Measurements from ENCODE around the gene UXS1. TPM values are rescaled to one million over a fixed set of nuclear protein-coding genes. Genes with fewer than 3 reads are reported as not detected.

The UXS1 gene
- total and polyA plus RNA-seq, 2 of the 8 experiments (the other 6 are each of a cell fraction or from before 2014, with no cell fraction given) = 44.5 to 63.4 TPM

DNA sequence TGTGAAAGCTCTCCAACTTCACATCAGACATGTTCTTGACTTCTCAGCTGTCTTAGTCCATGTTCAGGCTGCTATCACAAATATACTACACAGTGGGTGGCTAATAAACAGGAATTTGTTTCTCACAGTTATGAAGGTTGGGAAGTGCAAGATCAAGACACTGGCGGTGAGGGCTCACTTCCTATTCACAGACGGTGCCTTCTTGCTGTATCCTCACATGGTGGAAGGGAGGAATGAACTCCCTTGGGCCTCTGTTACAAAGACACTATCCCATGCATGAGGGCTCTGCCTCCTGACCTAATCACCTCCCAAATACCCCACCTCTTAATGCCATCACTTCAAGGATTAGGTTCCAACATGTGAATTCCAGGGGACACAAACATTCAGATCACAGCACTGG is 9.7 kb downstream of the UXS1 start:
- no peak overlapping the region for H3K27ac ChIP-seq (ENCODE audit: low read depth, low read length)
- no peak overlapping the region for H2BK15ac ChIP-seq (ENCODE audit: low read length)
- H3K79me2 ChIP-seq (ENCODE audit: control insufficient read depth in 1 of 2, insufficient read depth in 2 of 2, low read length in 2 of 2) = peaks cover 7 to 97% of the 10 kb centered on the region in 2 experiments
- no peak overlapping the region for H2BK20ac ChIP-seq (ENCODE audit: low read length)
- no peaks in the 10 kb centered on the region for H3K23me2 ChIP-seq (ENCODE audit: low read depth, low read length)
- peaks cover 5 to 20% of the 10 kb centered on the region in 2 experiments for H4K20me1 ChIP-seq (replicated peaks in 1 of 2; ENCODE audit: control insufficient read depth in 1 of 2, insufficient read depth in 2 of 2, low read length in 2 of 2)
- no peak overlapping the region for H2AK5ac ChIP-seq (ENCODE audit: low read depth, low read length)
- no peak overlapping the region for H2BK12ac ChIP-seq (ENCODE audit: low read depth, low read length)
- POLR2A ChIA-PET (ENCODE audit: partially characterized antibody) = no interaction called here
- H3K23ac ChIP-seq (ENCODE audit: insufficient read length) = no peak overlapping the region
- H3K4me1 ChIP-seq (replicated peaks in 1 of 4; ENCODE audit: control insufficient read depth in 3 of 4, insufficient read depth in 4 of 4, low read length in 3 of 4) = peaks cover 3 to 8% (median 4%) of the 10 kb centered on the region in 4 experiments; a peak in 5 of 7 replicates
- H3K4me3 ChIP-seq (ENCODE audit: extremely low read depth in 1 of 4, insufficient read depth in 2 of 4, low read depth in 3 of 4, low read length in 4 of 4) = no peak overlapping the region
- H4K5ac ChIP-seq (ENCODE audit: insufficient read length, low read depth, low read length) = no peak overlapping the region
- FAIRE-seq = no peak
- CTCF ChIA-PET (ENCODE audit: partially characterized antibody) = no interaction called here
- H3K9ac ChIP-seq (replicated peaks in 1 of 4; ENCODE audit: extremely low read depth in 1 of 4, low read depth in 3 of 4, low read length in 3 of 4) = no peak overlapping the region
- H4K8ac ChIP-seq (ENCODE audit: extremely low read depth, insufficient read depth, low read length) = no peak overlapping the region
- no peak overlapping the region for H3K4ac ChIP-seq (replicated peaks; ENCODE audit: insufficient read length, low read depth, low read length)
- no peaks in the 10 kb centered on the region for H3K36me3 ChIP-seq (ENCODE audit: control insufficient read depth in 2 of 4, insufficient read depth in 4 of 4, low read length in 3 of 4)
- no peak overlapping the region for H3K14ac ChIP-seq (ENCODE audit: insufficient read length)
- DNase-seq (ENCODE audit: low read depth in 1 of 2, low spot score in 2 of 2) = no peak
- H3K56ac ChIP-seq (replicated peaks; ENCODE audit: insufficient read length, low read depth, low read length) = no peak overlapping the region
- H3K4me2 ChIP-seq (ENCODE audit: insufficient read depth in 1 of 2, low read depth in 2 of 2, low read length in 2 of 2) = no peak overlapping the region
- H2BK120ac ChIP-seq (replicated peaks; ENCODE audit: low read depth, low read length) = no peak overlapping the region
- H2AFZ ChIP-seq (ENCODE audit: low read length) = no peak overlapping the region
- H3K9me3 ChIP-seq (ENCODE audit: insufficient read depth in 2 of 2, low read depth in 1 of 2, low read length in 1 of 2) = no peaks in the 10 kb centered on the region
- H2BK5ac ChIP-seq (ENCODE audit: low read depth, low read length) = no peak overlapping the region
- no peak overlapping the region for H3K18ac ChIP-seq (ENCODE audit: extremely low read depth, low read length)
- peaks cover 19% of the 10 kb centered on the region for H3K79me1 ChIP-seq (ENCODE audit: low read depth, low read length)
- no peaks in the 10 kb centered on the region for H3K27me3 ChIP-seq (replicated peaks in 1 of 4; ENCODE audit: control insufficient read depth in 3 of 4, extremely low read depth in 1 of 4, insufficient read depth in 3 of 4, low read length in 3 of 4)
- H4K91ac ChIP-seq (replicated peaks; ENCODE audit: insufficient read length, low read length) = no peak overlapping the region
- 92% methylated on average over 2 of the region's 2 CpGs; no CpG with 5 or more reads in 1 of the 2 experiments for WGBS, 2 experiments (ENCODE audit: extremely low coverage in 1 of 2, insufficient coverage in 1 of 2, insufficient read length in 1 of 2, insufficient replicate concordance in 2 of 2, low coverage in 1 of 2, low lambda C conversion rate in 2 of 2, missing lambda C conversion rate in 1 of 2)
- no peak for TF ChIP-seq NRF1 (IDR thresholded peaks at IDR 0.05; ENCODE audit: low read depth, low read length)
- no peak for TF ChIP-seq BRCA1 (IDR thresholded peaks at IDR 0.05; ENCODE audit: low read depth, low read length)
- no peak for TF ChIP-seq TAF1 (IDR thresholded peaks at IDR 0.05; ENCODE audit: low read depth, low read length)
- TF ChIP-seq MAFK (IDR thresholded peaks at IDR 0.05; ENCODE audit: low read depth, low read length) = no peak
- TF ChIP-seq ASH2L (IDR thresholded peaks at IDR 0.05; ENCODE audit: low read length) = no peak
- TF ChIP-seq CHD2 (IDR thresholded peaks at IDR 0.05; ENCODE audit: low read length) = no peak
- TF ChIP-seq EP300 (IDR thresholded peaks at IDR 0.05; ENCODE audit: borderline replicate concordance in 1 of 2, low read depth in 2 of 2, low read length in 2 of 2) = no peak
- no peak for TF ChIP-seq ZNF274 (IDR thresholded peaks at IDR 0.05; ENCODE audit: borderline replicate concordance, extremely low read depth, low read length)
- TF ChIP-seq TBP (IDR thresholded peaks at IDR 0.05; ENCODE audit: low read depth, low read length) = no peak
- TF ChIP-seq NANOG (IDR thresholded peaks at IDR 0.05; ENCODE audit: insufficient read depth, low read depth, low read length, poor library complexity, severe bottlenecking) = no peak
- TF ChIP-seq EZH2 (IDR thresholded peaks at IDR 0.05; ENCODE audit: low read depth, low read length, severe bottlenecking) = no peak
- no peak for TF ChIP-seq JUN (IDR thresholded peaks at IDR 0.05; ENCODE audit: low read depth, low read length)
- no peak for TF ChIP-seq TAF7 (optimal IDR thresholded peaks at IDR 0.05; ENCODE audit: borderline replicate concordance, low read depth, low read length)
- TF ChIP-seq CHD1 (IDR thresholded peaks at IDR 0.05; ENCODE audit: low read depth, low read length) = no peak
- TF ChIP-seq, protein P1, sequence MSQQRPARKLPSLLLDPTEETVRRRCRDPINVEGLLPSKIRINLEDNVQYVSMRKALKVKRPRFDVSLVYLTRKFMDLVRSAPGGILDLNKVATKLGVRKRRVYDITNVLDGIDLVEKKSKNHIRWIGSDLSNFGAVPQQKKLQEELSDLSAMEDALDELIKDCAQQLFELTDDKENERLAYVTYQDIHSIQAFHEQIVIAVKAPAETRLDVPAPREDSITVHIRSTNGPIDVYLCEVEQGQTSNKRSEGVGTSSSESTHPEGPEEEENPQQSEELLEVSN (IDR thresholded peaks at IDR 0.05) = no peak

All from H1 (cell line).